ENCODE results near the gene RABGAP1.

The RABGAP1 gene

DNA sequence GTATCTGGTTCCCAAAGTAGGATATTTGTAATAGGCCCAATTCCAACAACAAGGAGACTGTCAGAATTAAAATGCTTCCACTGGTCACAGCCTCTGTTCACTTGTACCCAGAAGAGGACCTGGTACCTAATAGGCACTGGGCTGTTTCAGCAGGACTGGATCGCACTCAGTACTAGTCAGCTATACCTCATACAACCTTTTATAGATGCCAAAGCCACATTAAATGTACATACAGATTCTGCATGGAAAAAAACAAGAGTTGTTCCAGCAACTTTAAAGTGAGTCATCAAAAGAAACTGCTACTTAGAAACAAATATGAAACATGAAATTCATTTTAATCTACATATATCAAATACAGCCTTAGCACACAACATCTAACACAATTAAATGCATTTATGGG is 180.1 kb downstream of the RABGAP1 start:
- H3K27ac ChIP-seq (ENCODE audit: low read length) = no peak overlapping the region
- H3K9ac ChIP-seq (ENCODE audit: low read depth, low read length) = no peak overlapping the region
- no peaks in the 10 kb centered on the region for H3K9me3 ChIP-seq (ENCODE audit: insufficient read depth, low read depth, low read length)
- no peak overlapping the region for H3K4me3 ChIP-seq (ENCODE audit: low read length)
- peaks cover 13% of the 10 kb centered on the region for H3K36me3 ChIP-seq (ENCODE audit: insufficient read depth, low read depth, low read length)
- no peaks in the 10 kb centered on the region; the same call in 1 of the 2 replicates for H3K4me1 ChIP-seq (ENCODE audit: insufficient read depth, low read length)
- no peaks in the 10 kb centered on the region for H3K27me3 ChIP-seq (ENCODE audit: insufficient read depth, low read length)

GRCh38 chr9:123121457-123121856 is 180.6 kb downstream of the RABGAP1 start:
- Histone ChIP-seq H3K36me3 (ENCODE audit: insufficient read depth, low read depth, low read length) (peaks cover 14% of the 10 kb centered on the region), H3K27ac (ENCODE audit: low read length) (no peak overlapping the region), H3K9ac (ENCODE audit: low read depth, low read length) (no peak overlapping the region), H3K9me3 (ENCODE audit: insufficient read depth, low read depth, low read length) (no peaks in the 10 kb centered on the region), H3K27me3 (ENCODE audit: insufficient read depth, low read length) (no peaks in the 10 kb centered on the region), H3K4me3 (ENCODE audit: low read length) (no peak overlapping the region), H3K4me1 (ENCODE audit: insufficient read depth, low read length) (no peaks in the 10 kb centered on the region; the same call in 1 of the 2 replicates)

- H3K9ac ChIP-seq (ENCODE audit: low read depth, low read length) = no peak overlapping the region
- no peaks in the 10 kb centered on the region; the same call in 1 of the 2 replicates for H3K4me1 ChIP-seq (ENCODE audit: insufficient read depth, low read length)
- H3K9me3 ChIP-seq (ENCODE audit: insufficient read depth, low read depth, low read length) = no peaks in the 10 kb centered on the region
- H3K27me3 ChIP-seq (ENCODE audit: insufficient read depth, low read length) = no peaks in the 10 kb centered on the region
- H3K36me3 ChIP-seq (ENCODE audit: insufficient read depth, low read depth, low read length) = peaks cover 64% of the 10 kb centered on the region
- no peak overlapping the region for H3K4me3 ChIP-seq (ENCODE audit: low read length)
- no peak overlapping the region for H3K27ac ChIP-seq (ENCODE audit: low read length)
These were observed 186.8 kb downstream of the RABGAP1 start for GRCh38 chr9:123127512-123128075.

DNA sequence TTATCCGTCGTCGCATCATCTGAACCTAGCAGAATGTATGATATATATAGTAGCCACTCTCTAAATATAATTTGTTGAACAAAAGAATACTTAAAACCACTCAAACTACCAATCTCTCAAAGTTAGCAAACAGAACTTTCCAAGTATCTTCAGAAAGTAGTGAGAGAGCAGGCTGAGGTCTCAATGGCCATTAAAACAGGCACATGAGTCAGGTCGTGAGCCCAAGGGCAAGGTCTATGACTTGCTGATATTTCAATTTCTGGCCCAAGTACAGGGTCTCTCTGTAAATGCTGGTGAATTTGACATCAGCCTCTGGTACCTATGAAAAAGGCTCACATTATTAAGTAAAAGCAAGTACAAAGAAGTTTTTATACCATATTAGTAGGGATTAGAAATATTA is 187.8 kb downstream of the RABGAP1 start:
- H3K36me3 ChIP-seq (ENCODE audit: insufficient read depth, low read depth, low read length) = peaks cover 71% of the 10 kb centered on the region
- no peak overlapping the region for H3K4me3 ChIP-seq (ENCODE audit: low read length)
- no peak overlapping the region for H3K9ac ChIP-seq (ENCODE audit: low read depth, low read length)
- no peaks in the 10 kb centered on the region; the same call in 1 of the 2 replicates for H3K4me1 ChIP-seq (ENCODE audit: insufficient read depth, low read length)
- H3K27ac ChIP-seq (ENCODE audit: low read length) = no peak overlapping the region
- no peaks in the 10 kb centered on the region for H3K9me3 ChIP-seq (ENCODE audit: insufficient read depth, low read depth, low read length)
- H3K27me3 ChIP-seq (ENCODE audit: insufficient read depth, low read length) = no peaks in the 10 kb centered on the region

DNA sequence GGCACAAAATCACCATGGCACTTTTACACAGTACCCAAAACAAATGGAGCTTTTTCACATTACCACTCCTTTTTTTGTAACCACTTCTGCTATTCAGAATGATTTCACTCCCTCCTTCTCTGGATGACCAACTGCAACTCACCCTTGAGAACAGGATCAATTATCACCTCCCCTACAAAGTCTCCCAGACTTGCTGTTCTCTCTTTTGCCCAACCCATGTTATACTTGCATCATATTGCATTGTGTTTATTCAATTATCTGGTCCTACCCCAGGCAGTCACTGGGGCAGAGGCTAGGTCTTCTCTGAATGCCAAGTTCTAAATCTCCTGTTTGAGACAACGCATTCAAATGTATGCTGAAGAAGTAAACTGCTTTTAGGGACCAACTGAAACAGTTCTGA is 188.6 kb downstream of the RABGAP1 start:
- Histone ChIP-seq H3K4me3 (ENCODE audit: low read length) (no peak overlapping the region), H3K4me1 (ENCODE audit: insufficient read depth, low read length) (no peaks in the 10 kb centered on the region; the same call in 1 of the 2 replicates), H3K9me3 (ENCODE audit: insufficient read depth, low read depth, low read length) (no peaks in the 10 kb centered on the region), H3K27me3 (ENCODE audit: insufficient read depth, low read length) (no peaks in the 10 kb centered on the region), H3K9ac (ENCODE audit: low read depth, low read length) (no peak overlapping the region), H3K27ac (ENCODE audit: low read length) (no peak overlapping the region), H3K36me3 (ENCODE audit: insufficient read depth, low read depth, low read length) (peaks cover 75% of the 10 kb centered on the region)

GRCh38 chr9:123131258-123131657 is 190.4 kb downstream of the RABGAP1 start:
- Histone ChIP-seq H3K4me3 (ENCODE audit: low read length) (no peak overlapping the region), H3K9ac (ENCODE audit: low read depth, low read length) (no peak overlapping the region), H3K36me3 (ENCODE audit: insufficient read depth, low read depth, low read length) (peaks cover 86% of the 10 kb centered on the region), H3K27ac (ENCODE audit: low read length) (no peak overlapping the region), H3K4me1 (ENCODE audit: insufficient read depth, low read length) (no peaks in the 10 kb centered on the region; the same call in 1 of the 2 replicates), H3K27me3 (ENCODE audit: insufficient read depth, low read length) (no peaks in the 10 kb centered on the region), H3K9me3 (ENCODE audit: insufficient read depth, low read depth, low read length) (no peaks in the 10 kb centered on the region)

- Histone ChIP-seq H3K27me3 (ENCODE audit: insufficient read depth, low read length) (no peaks in the 10 kb centered on the region), H3K9ac (ENCODE audit: low read depth, low read length) (no peak overlapping the region), H3K4me3 (ENCODE audit: low read length) (no peak overlapping the region), H3K36me3 (ENCODE audit: insufficient read depth, low read depth, low read length) (peaks cover 85% of the 10 kb centered on the region), H3K9me3 (ENCODE audit: insufficient read depth, low read depth, low read length) (no peaks in the 10 kb centered on the region), H3K4me1 (ENCODE audit: insufficient read depth, low read length) (no peaks in the 10 kb centered on the region), H3K27ac (ENCODE audit: low read length) (no peak overlapping the region)
These were observed 191.2 kb downstream of the RABGAP1 start for GRCh38 chr9:123131993-123132392.

GRCh38 chr9:123132696-123133095 is 191.9 kb downstream of the RABGAP1 start:
- Histone ChIP-seq H3K27ac (ENCODE audit: low read length) (no peak overlapping the region), H3K36me3 (ENCODE audit: insufficient read depth, low read depth, low read length) (peaks cover 78% of the 10 kb centered on the region), H3K9ac (ENCODE audit: low read depth, low read length) (no peak overlapping the region), H3K27me3 (ENCODE audit: insufficient read depth, low read length) (no peaks in the 10 kb centered on the region), H3K4me1 (ENCODE audit: insufficient read depth, low read length) (no peaks in the 10 kb centered on the region), H3K9me3 (ENCODE audit: insufficient read depth, low read depth, low read length) (no peaks in the 10 kb centered on the region), H3K4me3 (ENCODE audit: low read length) (no peak overlapping the region)

GRCh38 chr9:123135430-123135829 is 194.6 kb downstream of the RABGAP1 start:
- Histone ChIP-seq H3K4me3 (ENCODE audit: low read length) (no peak overlapping the region), H3K36me3 (ENCODE audit: insufficient read depth, low read depth, low read length) (peaks cover 69% of the 10 kb centered on the region), H3K4me1 (ENCODE audit: insufficient read depth, low read length) (no peaks in the 10 kb centered on the region), H3K27me3 (ENCODE audit: insufficient read depth, low read length) (no peaks in the 10 kb centered on the region), H3K9ac (ENCODE audit: low read depth, low read length) (no peak overlapping the region), H3K27ac (ENCODE audit: low read length) (no peak overlapping the region), H3K9me3 (ENCODE audit: insufficient read depth, low read depth, low read length) (no peaks in the 10 kb centered on the region)

GRCh38 chr9:123138163-123138562 is 197.3 kb downstream of the RABGAP1 start:
- Histone ChIP-seq H3K4me1 (ENCODE audit: insufficient read depth, low read length) (no peaks in the 10 kb centered on the region), H3K4me3 (ENCODE audit: low read length) (no peak overlapping the region), H3K9ac (ENCODE audit: low read depth, low read length) (no peak overlapping the region), H3K27me3 (ENCODE audit: insufficient read depth, low read length) (no peaks in the 10 kb centered on the region), H3K36me3 (ENCODE audit: insufficient read depth, low read depth, low read length) (peaks cover 43% of the 10 kb centered on the region), H3K27ac (ENCODE audit: low read length) (no peak overlapping the region), H3K9me3 (ENCODE audit: insufficient read depth, low read depth, low read length) (no peaks in the 10 kb centered on the region)

- Histone ChIP-seq H3K4me3 (ENCODE audit: low read length) (no peak overlapping the region), H3K4me1 (ENCODE audit: insufficient read depth, low read length) (no peaks in the 10 kb centered on the region), H3K27me3 (ENCODE audit: insufficient read depth, low read length) (no peaks in the 10 kb centered on the region), H3K36me3 (ENCODE audit: insufficient read depth, low read depth, low read length) (peaks cover 39% of the 10 kb centered on the region), H3K9ac (ENCODE audit: low read depth, low read length) (no peak overlapping the region), H3K9me3 (ENCODE audit: insufficient read depth, low read depth, low read length) (no peaks in the 10 kb centered on the region), H3K27ac (ENCODE audit: low read length) (no peak overlapping the region)
These were observed 208.2 kb downstream of the RABGAP1 start for GRCh38 chr9:123149067-123149466.

GRCh38 chr9:123150708-123151503 is 210.1 kb downstream of the RABGAP1 start:
- Histone ChIP-seq H3K36me3 (ENCODE audit: insufficient read depth, low read depth, low read length) (peaks cover 32% of the 10 kb centered on the region), H3K4me1 (ENCODE audit: insufficient read depth, low read length) (no peaks in the 10 kb centered on the region), H3K9me3 (ENCODE audit: insufficient read depth, low read depth, low read length) (no peaks in the 10 kb centered on the region), H3K27me3 (ENCODE audit: insufficient read depth, low read length) (no peaks in the 10 kb centered on the region), H3K9ac (ENCODE audit: low read depth, low read length) (no peak overlapping the region), H3K4me3 (ENCODE audit: low read length) (no peak overlapping the region), H3K27ac (ENCODE audit: low read length) (no peak overlapping the region)
